HG03095 (cell line): ENCODE measurements around the gene RASSF7.

Source experiments
- ATAC-seq: cut with Tn5 transposase; IDR thresholded peaks from one replicate; pipeline ENCODE4 v1.9.1; 2021; ENCODE audit warnings: moderate library complexity; ENCODE audit not compliant: unreplicated experiment

RASSF7 gene

GRCh38 chr11:550746-551085 lies 10.1 kb upstream of the RASSF7 start:
- no peak for ATAC-seq

- no peak for ATAC-seq
These were observed 9.6 kb upstream of the RASSF7 start for GRCh38 chr11:551131-551530.

GRCh38 chr11:551596-551995 lies 9.2 kb upstream of the RASSF7 start:
- no peak for ATAC-seq

- no peak for ATAC-seq
These were observed 7.4 kb upstream of the RASSF7 start for GRCh38 chr11:553083-553987.

GRCh38 chr11:553988-554340 lies 6.8 kb upstream of the RASSF7 start:
- no peak for ATAC-seq

GRCh38 chr11:554428-555226 lies 6.1 kb upstream of the RASSF7 start:
- ATAC-seq = no peak

- ATAC-seq = no peak
These were observed 5.5 kb upstream of the RASSF7 start for GRCh38 chr11:555227-555779.

GRCh38 chr11:555780-556661 lies 4.7 kb upstream of the RASSF7 start:
- no peak for ATAC-seq

- no peak for ATAC-seq
These were observed 4.0 kb upstream of the RASSF7 start for GRCh38 chr11:556662-557256.

GRCh38 chr11:557328-558132 lies 3.2 kb upstream of the RASSF7 start:
- ATAC-seq = no peak

- no peak for ATAC-seq
These were observed 2.3 kb upstream of the RASSF7 start for GRCh38 chr11:558503-558902.

- ATAC-seq = no peak
These were observed 1.6 kb upstream of the RASSF7 start for GRCh38 chr11:559020-559620.

GRCh38 chr11:559712-560304 lies 962 bp upstream of the RASSF7 start:
- ATAC-seq = no peak

GRCh38 chr11:561148-562003 lies 606 bp downstream of the RASSF7 start:
- ATAC-seq = peak; percentile 18

- no peak for ATAC-seq
These were observed 1.4 kb downstream of the RASSF7 start for GRCh38 chr11:562046-562645.

- no peak for ATAC-seq
These were observed 2.5 kb downstream of the RASSF7 start for GRCh38 chr11:563066-563811.
